Mammary epithelial cell (primary cell): ENCODE measurements around the gene GRP.

Source experiments
- EZH2 ChIP-seq: IDR thresholded peaks from 2 replicates; pipeline ENCODE4 v1.6.1; 2012; ENCODE audit warnings: low read length, inconsistent platforms, borderline replicate concordance
- TF ChIP-seq, protein P1 (sequence below), 2 donors: IDR thresholded peaks in 1 of 2; conservative IDR thresholded peaks in 1 of 2; 2 replicates each; pipeline ENCODE4 v1.5.1; 2011 to 2012; ENCODE audit warnings: inconsistent platforms in 2 of 2, low read length in 2 of 2, mild to moderate bottlenecking in 2 of 2, control low read depth in 1 of 2, low read depth in 1 of 2; ENCODE audit not compliant: insufficient read depth in 1 of 2; ENCODE audit errors: extremely low read depth in 1 of 2

DNA sequence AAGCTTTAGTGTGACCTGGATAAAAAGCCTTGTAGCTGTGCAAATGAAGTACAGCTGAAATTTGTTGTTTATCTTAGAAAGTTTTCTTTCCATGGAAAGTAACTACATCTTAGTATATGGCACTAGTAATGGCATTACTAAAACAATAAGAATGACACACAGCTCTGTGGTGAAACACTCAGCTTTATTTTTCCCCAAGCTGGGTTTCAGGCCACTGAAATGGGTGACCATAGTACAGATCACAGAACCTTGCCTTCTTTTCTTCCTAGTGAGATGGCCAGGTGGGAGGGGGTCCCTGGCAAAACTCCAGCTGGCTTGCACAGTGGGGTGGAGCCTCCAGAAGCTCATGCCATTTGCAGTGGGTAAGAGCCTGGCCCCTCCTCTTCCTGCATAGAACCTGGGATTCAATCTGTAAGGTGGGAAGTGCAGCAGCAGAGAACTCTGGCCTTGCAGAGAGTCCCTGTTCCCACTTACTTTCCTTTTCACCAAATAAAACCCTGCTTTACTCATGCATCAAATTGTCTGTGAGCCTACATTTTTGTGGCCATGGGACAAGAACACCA is 17.6 kb upstream of the GRP start:
- TF ChIP-seq, protein P1, sequence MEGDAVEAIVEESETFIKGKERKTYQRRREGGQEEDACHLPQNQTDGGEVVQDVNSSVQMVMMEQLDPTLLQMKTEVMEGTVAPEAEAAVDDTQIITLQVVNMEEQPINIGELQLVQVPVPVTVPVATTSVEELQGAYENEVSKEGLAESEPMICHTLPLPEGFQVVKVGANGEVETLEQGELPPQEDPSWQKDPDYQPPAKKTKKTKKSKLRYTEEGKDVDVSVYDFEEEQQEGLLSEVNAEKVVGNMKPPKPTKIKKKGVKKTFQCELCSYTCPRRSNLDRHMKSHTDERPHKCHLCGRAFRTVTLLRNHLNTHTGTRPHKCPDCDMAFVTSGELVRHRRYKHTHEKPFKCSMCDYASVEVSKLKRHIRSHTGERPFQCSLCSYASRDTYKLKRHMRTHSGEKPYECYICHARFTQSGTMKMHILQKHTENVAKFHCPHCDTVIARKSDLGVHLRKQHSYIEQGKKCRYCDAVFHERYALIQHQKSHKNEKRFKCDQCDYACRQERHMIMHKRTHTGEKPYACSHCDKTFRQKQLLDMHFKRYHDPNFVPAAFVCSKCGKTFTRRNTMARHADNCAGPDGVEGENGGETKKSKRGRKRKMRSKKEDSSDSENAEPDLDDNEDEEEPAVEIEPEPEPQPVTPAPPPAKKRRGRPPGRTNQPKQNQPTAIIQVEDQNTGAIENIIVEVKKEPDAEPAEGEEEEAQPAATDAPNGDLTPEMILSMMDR (conservative IDR thresholded peaks at IDR 0.05 in 1 of 2, IDR thresholded peaks at IDR 0.05 in 1 of 2; ENCODE audit: extremely low read depth in 1 of 2, insufficient read depth in 1 of 2, low read depth in 1 of 2, low read length in 2 of 2), result no peak
- TF ChIP-seq EZH2, result no peak
